SK-N-SH (cell line): ENCODE measurements around the gene NAV2. TPM values are rescaled to one million over a fixed set of nuclear protein-coding genes. Genes with fewer than 3 reads are reported as not detected.

Experiments used
- CTCF ChIA-PET: fragments of 300-600, 350-600 bp; formaldehyde crosslinking; extraction: SDS; loops from one replicate; lab custom pipeline; 2021; lab: Yijun Ruan, JAX
- POLR2A ChIA-PET: fragments of 350-600 bp; sonication (Branson Sonifier 250); formaldehyde crosslinking; extraction: SDS; loops from one replicate; lab custom pipeline; 2020; ENCODE audit warnings: antibody characterized with exemption, inconsistent platforms; lab: Yijun Ruan, JAX
- DNase-seq: peaks from one replicate; pipeline ENCODE4 v3.0.0; 2012
- H2AFZ ChIP-seq: fragments of 200-600 bp; sonication (generic); 2 replicates; pipeline ENCODE4 v1.8.1; 2016; ENCODE audit warnings: antibody characterized with exemption, mild to moderate bottlenecking, low read depth
- H3F3A ChIP-seq: fragments of 200-600 bp; sonication (generic); replicated peaks from 2 replicates; pipeline ENCODE3; 2016; ENCODE audit warnings: antibody characterized with exemption, mild to moderate bottlenecking; ENCODE audit not compliant: insufficient read depth
- H3K27ac ChIP-seq, 2 experiments: fragments of 200-500 bp in 1 of 2; fragments of 200-600 bp in 1 of 2; sonication (Bioruptor generic) in 1 of 2; sonication (generic), shearing (Covaris generic) in 1 of 2; 2 replicates each; pipeline versions ENCODE4 v1.5.1 to v1.6.1; 2014 to 2016; ENCODE audit warnings: low read depth in 2 of 2, inconsistent platforms in 1 of 2, low read length in 1 of 2, mild to moderate bottlenecking in 1 of 2, mixed read lengths in 1 of 2
- H3K27me3 ChIP-seq: fragments of 200-600 bp; sonication (generic), shearing (Covaris generic); 2 replicates; pipeline ENCODE4 v1.6.1; 2016; ENCODE audit warnings: mixed run types; ENCODE audit not compliant: insufficient read depth
- H3K36me3 ChIP-seq, 2 experiments: fragments of 200-500 bp in 1 of 2; fragments of 200-600 bp in 1 of 2; sonication (Bioruptor generic) in 1 of 2; sonication (generic) in 1 of 2; replicated peaks in 1 of 2; 2 replicates each; pipeline versions ENCODE3 to v1.5.1; 2014 to 2016; ENCODE audit warnings: low read length in 1 of 2, mild to moderate bottlenecking in 1 of 2; ENCODE audit not compliant: insufficient read depth in 2 of 2, control insufficient read depth in 1 of 2
- H3K4me1 ChIP-seq, 2 experiments: fragments of 200-500 bp in 1 of 2; fragments of 200-600 bp in 1 of 2; sonication (Bioruptor generic) in 1 of 2; sonication (generic), shearing (Covaris generic) in 1 of 2; 2 replicates each; pipeline versions ENCODE4 v1.5.1 to v1.6.1; 2014 to 2016; ENCODE audit warnings: low read depth in 1 of 2, low read length in 1 of 2, mixed run types in 1 of 2; ENCODE audit not compliant: insufficient read depth in 2 of 2, control insufficient read depth in 1 of 2
- H3K4me2 ChIP-seq: fragments of 200-600 bp; sonication (generic), shearing (Covaris generic); 2 replicates; pipeline ENCODE4 v1.6.1; 2017; ENCODE audit warnings: mixed run types
- H3K4me3 ChIP-seq, 2 experiments: fragments of 200-500 bp in 1 of 2; fragments of 200-600 bp in 1 of 2; sonication (Bioruptor generic) in 1 of 2; sonication (generic), shearing (Covaris generic) in 1 of 2; 2 replicates each; pipeline versions ENCODE4 v1.5.1 to v1.8.1; 2014 to 2016; ENCODE audit warnings: low read depth in 2 of 2, inconsistent platforms in 1 of 2, low read length in 1 of 2, mild to moderate bottlenecking in 1 of 2, mixed read lengths in 1 of 2, moderate library complexity in 1 of 2
- H3K79me2 ChIP-seq: fragments of 200-600 bp; sonication (generic); 2 replicates; pipeline ENCODE4 v1.8.1; 2017; ENCODE audit warnings: mild to moderate bottlenecking; ENCODE audit not compliant: insufficient read depth
- H3K9ac ChIP-seq: fragments of 200-600 bp; sonication (generic); 2 replicates; pipeline ENCODE4 v1.6.1; 2017; ENCODE audit warnings: mixed run types
- H3K9me2 ChIP-seq: fragments of 200-600 bp; sonication (generic); 2 replicates; pipeline ENCODE4 v1.6.1; 2017; ENCODE audit warnings: mixed run types
- H3K9me3 ChIP-seq: fragments of 200-600 bp; sonication (generic); 2 replicates; pipeline ENCODE4 v1.6.1; 2017; ENCODE audit warnings: mixed run types, mild to moderate bottlenecking, moderate library complexity
- H4K20me1 ChIP-seq: fragments of 200-600 bp; sonication (generic); 2 replicates; pipeline ENCODE4 v1.6.1; 2017; ENCODE audit warnings: mild to moderate bottlenecking, mixed run types; ENCODE audit not compliant: insufficient read depth
- CHD2 ChIP-seq: fragments of 150-350 bp; IDR thresholded peaks from 2 replicates; pipeline ENCODE4 v1.6.1; 2018; ENCODE audit warnings: low read length; ENCODE audit not compliant: partially characterized antibody
- ELF1 ChIP-seq: IDR thresholded peaks from 2 replicates; pipeline ENCODE4 v1.4.0; 2012
- EP300 ChIP-seq, 2 experiments: IDR thresholded peaks; 2 replicates each; pipeline versions ENCODE4 v1.4.0 to v1.6.1; 2012; ENCODE audit warnings: borderline replicate concordance in 1 of 2, low read depth in 1 of 2, low read length in 1 of 2
- EZH2phosphoT487 ChIP-seq: fragments of 200-600 bp; sonication (generic); IDR thresholded peaks from 2 replicates; pipeline ENCODE4 v1.6.1; 2017; ENCODE audit warnings: low read depth, mixed run types, mild to moderate bottlenecking, antibody characterized with exemption, moderate library complexity, borderline replicate concordance
- FOSL2 ChIP-seq: IDR thresholded peaks from 2 replicates; pipeline ENCODE4 v1.4.0; 2012; ENCODE audit warnings: low read depth, mild to moderate bottlenecking, moderate library complexity, borderline replicate concordance
- FOXM1 ChIP-seq: IDR thresholded peaks from 2 replicates; pipeline ENCODE4 v1.4.0; 2012; ENCODE audit warnings: low read depth, mild to moderate bottlenecking
- GABPA ChIP-seq: IDR thresholded peaks from 2 replicates; pipeline ENCODE4 v1.4.0; 2012; ENCODE audit warnings: low read depth, mild to moderate bottlenecking
- GATA2 ChIP-seq: sonication (generic); formaldehyde crosslinking; IDR thresholded peaks from 2 replicates; pipeline ENCODE4 v1.5.0; 2020; ENCODE audit warnings: mild to moderate bottlenecking, missing genetic modification reagents
- JUND ChIP-seq: IDR thresholded peaks from 2 replicates; pipeline ENCODE4 v1.4.0; 2012
- MAX ChIP-seq: IDR thresholded peaks from 2 replicates; pipeline ENCODE4 v1.4.0; 2012; ENCODE audit warnings: low read depth
- NFIC ChIP-seq: IDR thresholded peaks from 2 replicates; pipeline ENCODE4 v1.4.0; 2012; ENCODE audit warnings: borderline replicate concordance
- NRF1 ChIP-seq: IDR thresholded peaks from 2 replicates; pipeline ENCODE4 v1.6.1; 2012; ENCODE audit warnings: low read depth, mild to moderate bottlenecking, low read length
- RAD21 ChIP-seq: IDR thresholded peaks from 2 replicates; pipeline ENCODE4 v1.6.1; 2012; ENCODE audit warnings: mild to moderate bottlenecking, low read length
- RCOR1 ChIP-seq: fragments of 150-350 bp; IDR thresholded peaks from 2 replicates; pipeline ENCODE4 v1.6.1; 2017; ENCODE audit warnings: antibody characterized with exemption, low read length
- RFX5 ChIP-seq: IDR thresholded peaks from 2 replicates; pipeline ENCODE4 v1.6.1; 2012; ENCODE audit warnings: mild to moderate bottlenecking, improper control_type of control experiment, low read length
- RXRA ChIP-seq: IDR thresholded peaks from 2 replicates; pipeline ENCODE4 v1.4.0; 2012; ENCODE audit warnings: low read depth, mild to moderate bottlenecking, borderline replicate concordance
- SIN3A ChIP-seq: IDR thresholded peaks from 2 replicates; pipeline ENCODE4 v1.6.1; 2012; ENCODE audit warnings: low read depth, mild to moderate bottlenecking, low read length, moderate library complexity, borderline replicate concordance
- SMC3 ChIP-seq: IDR thresholded peaks from 2 replicates; pipeline ENCODE4 v1.6.1; 2012; ENCODE audit warnings: low read depth, low read length, improper control_type of control experiment
- TAF1 ChIP-seq: IDR thresholded peaks from 2 replicates; pipeline ENCODE4 v1.6.1; 2012; ENCODE audit warnings: low read depth, mild to moderate bottlenecking, low read length, moderate library complexity, borderline replicate concordance
- TEAD4 ChIP-seq: IDR thresholded peaks from 2 replicates; pipeline ENCODE4 v1.4.0; 2012; ENCODE audit warnings: mild to moderate bottlenecking, borderline replicate concordance; ENCODE audit not compliant: insufficient read depth
- USF1 ChIP-seq: IDR thresholded peaks from 2 replicates; pipeline ENCODE4 v1.4.0; 2012; ENCODE audit warnings: low read depth, borderline replicate concordance
- USF2 ChIP-seq: fragments of 150-350 bp; IDR thresholded peaks from 2 replicates; pipeline ENCODE4 v1.6.1; 2017; ENCODE audit warnings: antibody characterized with exemption, low read length, low read depth, borderline replicate concordance
- YY1 ChIP-seq: IDR thresholded peaks from 2 replicates; pipeline ENCODE4 v1.4.0; 2012; ENCODE audit warnings: low read depth, mild to moderate bottlenecking
- ZBTB33 ChIP-seq: IDR thresholded peaks from 2 replicates; pipeline ENCODE4 v1.4.0; 2012; ENCODE audit warnings: low read depth, borderline replicate concordance
- WGBS: methylation state at CpG from one replicate; pipeline ENCODE4 v1.1.6; 2017; ENCODE audit warnings: low lambda C conversion rate; 5-methylcytosine and 5-hydroxymethylcytosine counted together
- polyA plus RNA-seq, 3 experiments: library from polyadenylated mRNA; depleted of rRNA; stranded (reverse); fragments of >200 nt; gene quantifications; 2 replicates each; pipeline ENCODE4 v1.2.3, GENCODE V29; 2012
- TF ChIP-seq, protein P1 (sequence below): fragments of 200-600 bp; sonication (generic); IDR thresholded peaks from 2 replicates; pipeline ENCODE4 v1.6.1; 2017; ENCODE audit warnings: antibody characterized with exemption, mild to moderate bottlenecking, moderate library complexity
- TF ChIP-seq, protein P2 (sequence below): fragments of 150-350 bp; IDR thresholded peaks from 2 replicates; pipeline ENCODE4 v1.6.1; 2016; ENCODE audit warnings: mild to moderate bottlenecking, low read depth, low read length

The NAV2 gene
- polyA plus RNA-seq, 1 of the 3 experiments (the other 2 are of a cell fraction): 26.2 TPM

- ChIA-PET POLR2A (interaction anchor here (1.3 kb wide), 1 partner anchor 15 kb away, joined by 4 read pairs; no protein-coding TSS in a partner anchor), CTCF (interaction anchor here (0.6 to 9.4 kb wide), 71 partner anchors 9 to 836 kb away, joined by 3 to 131 read pairs (median 5); no protein-coding TSS in a partner anchor)
- peaks cover 45 to 59% of the 10 kb centered on the region in 2 experiments for H3K36me3 ChIP-seq
- no peaks in the 10 kb centered on the region for H3K9me3 ChIP-seq
- no peak overlapping the region; the same call in 1 of the 2 replicates for H3K4me2 ChIP-seq
- H3K79me2 ChIP-seq: peaks cover 63% of the 10 kb centered on the region
- H4K20me1 ChIP-seq: no peaks in the 10 kb centered on the region; the same call in 1 of the 2 replicates
- peak; percentile 59 for DNase-seq
- H3K27ac ChIP-seq: peak overlapping the region; percentile 50 to 57
- no peak overlapping the region; a peak in 1 of 4 replicates for H3K4me3 ChIP-seq
- H3K9ac ChIP-seq: no peak overlapping the region; the same call in 1 of the 2 replicates
- H3F3A ChIP-seq: peaks cover 17% of the 10 kb centered on the region
- H3K27me3 ChIP-seq: no peaks in the 10 kb centered on the region
- no peaks in the 10 kb centered on the region for H3K9me2 ChIP-seq
- no peak overlapping the region for H2AFZ ChIP-seq
- 15% methylated on average over 1 of the region's 1 CpG for WGBS
- H3K4me1 ChIP-seq: peaks cover 0 to 10% of the 10 kb centered on the region in 2 experiments; a peak in 2 of 4 replicates
- TF ChIP-seq CHD2 (no peak), FOXM1 (no peak), RXRA (no peak), EP300 (IDR thresholded peaks at IDR 0.05; ENCODE audit: borderline replicate concordance in 1 of 2, low read depth in 1 of 2, low read length in 1 of 2) (0 out of 4 replicates have a peak, but pooled peaks of 1 of the 2 experiments have one; percentile 14), NRF1 (no peak), RFX5 (no peak), RCOR1 (no peak), SIN3A (no peak), TAF1 (no peak), ELF1 (no peak), EZH2phosphoT487 (no peak), JUND (no peak), FOSL2 (no peak), GABPA (no peak), TEAD4 (no peak), NFIC (peak; percentile 28; the same call in 1 of the 2 replicates), MAX (no peak), USF2 (no peak), GATA2 (CRISPR knock-in tag) (no peak), ZBTB33 (no peak), SMC3 (peak; percentile 78), RAD21 (peak; percentile 90), USF1 (no peak), YY1 (no peak)
- TF ChIP-seq, protein P1, sequence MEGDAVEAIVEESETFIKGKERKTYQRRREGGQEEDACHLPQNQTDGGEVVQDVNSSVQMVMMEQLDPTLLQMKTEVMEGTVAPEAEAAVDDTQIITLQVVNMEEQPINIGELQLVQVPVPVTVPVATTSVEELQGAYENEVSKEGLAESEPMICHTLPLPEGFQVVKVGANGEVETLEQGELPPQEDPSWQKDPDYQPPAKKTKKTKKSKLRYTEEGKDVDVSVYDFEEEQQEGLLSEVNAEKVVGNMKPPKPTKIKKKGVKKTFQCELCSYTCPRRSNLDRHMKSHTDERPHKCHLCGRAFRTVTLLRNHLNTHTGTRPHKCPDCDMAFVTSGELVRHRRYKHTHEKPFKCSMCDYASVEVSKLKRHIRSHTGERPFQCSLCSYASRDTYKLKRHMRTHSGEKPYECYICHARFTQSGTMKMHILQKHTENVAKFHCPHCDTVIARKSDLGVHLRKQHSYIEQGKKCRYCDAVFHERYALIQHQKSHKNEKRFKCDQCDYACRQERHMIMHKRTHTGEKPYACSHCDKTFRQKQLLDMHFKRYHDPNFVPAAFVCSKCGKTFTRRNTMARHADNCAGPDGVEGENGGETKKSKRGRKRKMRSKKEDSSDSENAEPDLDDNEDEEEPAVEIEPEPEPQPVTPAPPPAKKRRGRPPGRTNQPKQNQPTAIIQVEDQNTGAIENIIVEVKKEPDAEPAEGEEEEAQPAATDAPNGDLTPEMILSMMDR: peak; percentile 88
- TF ChIP-seq, protein P2, sequence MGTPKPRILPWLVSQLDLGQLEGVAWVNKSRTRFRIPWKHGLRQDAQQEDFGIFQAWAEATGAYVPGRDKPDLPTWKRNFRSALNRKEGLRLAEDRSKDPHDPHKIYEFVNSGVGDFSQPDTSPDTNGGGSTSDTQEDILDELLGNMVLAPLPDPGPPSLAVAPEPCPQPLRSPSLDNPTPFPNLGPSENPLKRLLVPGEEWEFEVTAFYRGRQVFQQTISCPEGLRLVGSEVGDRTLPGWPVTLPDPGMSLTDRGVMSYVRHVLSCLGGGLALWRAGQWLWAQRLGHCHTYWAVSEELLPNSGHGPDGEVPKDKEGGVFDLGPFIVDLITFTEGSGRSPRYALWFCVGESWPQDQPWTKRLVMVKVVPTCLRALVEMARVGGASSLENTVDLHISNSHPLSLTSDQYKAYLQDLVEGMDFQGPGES: no peak
Measured at GRCh38 chr11:19903620-19904069, 191.0 kb downstream of the NAV2 start.
